NCI-H1105 treated with DMSO at 0.1 percent for 48 hours (cell line): ENCODE results near the gene RFX5.

Source experiments
- DNase-seq: peaks from one replicate; lab custom pipeline; 2025; lab: John Stamatoyannopoulos, UW

Gene RFX5

GRCh38 chr1:151324390-151324930, 22.6 kb downstream of the RFX5 start:
- no peak for DNase-seq

GRCh38 chr1:151318975-151319374, 28.1 kb downstream of the RFX5 start:
- no peak for DNase-seq

DNA sequence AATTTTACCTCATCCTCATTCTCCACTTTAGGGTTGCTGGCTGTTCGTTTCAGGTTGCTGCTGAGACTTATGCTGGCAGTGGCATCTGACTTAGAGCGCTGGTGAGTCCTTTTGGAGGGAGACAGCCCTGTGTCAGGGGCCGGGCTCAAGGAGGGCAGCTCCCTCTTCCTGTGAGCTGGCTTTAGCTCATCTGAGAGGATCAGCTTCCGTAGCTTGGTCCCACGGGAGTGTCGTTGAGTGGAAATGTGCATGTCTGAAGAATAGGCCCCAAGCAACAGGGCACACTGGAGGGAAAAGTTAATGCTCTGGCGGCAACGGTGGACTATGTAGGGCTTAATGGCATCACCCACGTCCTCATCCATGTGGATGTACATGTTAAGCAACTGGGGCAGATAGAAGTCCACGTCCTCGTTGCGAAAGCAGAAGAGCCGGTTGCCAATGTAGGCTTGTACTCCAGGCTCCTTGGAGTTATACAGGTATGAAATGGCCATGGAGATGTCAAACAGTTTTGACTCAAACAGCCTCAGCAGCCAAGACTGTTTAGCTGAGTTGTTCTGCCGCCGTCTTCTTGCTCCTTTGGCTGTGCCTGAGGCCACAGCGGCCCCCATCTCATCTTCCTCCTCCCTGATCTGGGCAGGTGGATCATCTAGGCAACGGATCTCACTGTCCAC, 31.4 kb downstream of the RFX5 start:
- no peak for DNase-seq

- DNase-seq: no peak
These were observed 32.7 kb downstream of the RFX5 start for GRCh38 chr1:151314137-151314875.

DNA sequence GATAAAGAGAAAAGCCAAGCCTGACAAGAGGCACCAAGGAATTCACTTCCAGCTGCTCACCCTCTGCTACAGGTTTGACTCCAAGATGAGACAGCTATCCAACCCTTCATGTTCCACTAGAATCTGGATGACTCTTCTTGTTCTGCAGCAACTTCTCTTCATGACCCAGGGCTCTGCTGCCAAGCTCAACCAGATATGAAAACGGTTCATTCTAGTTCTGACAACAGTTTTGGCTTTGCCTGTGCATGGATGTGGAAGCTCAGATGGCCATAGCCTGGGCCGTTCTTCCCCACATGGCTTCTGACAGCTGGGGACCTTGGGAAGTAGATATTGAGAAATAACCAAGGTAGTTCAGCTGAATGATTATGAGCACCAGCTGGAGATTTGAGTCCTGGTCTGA, 33.6 kb downstream of the RFX5 start:
- no peak for DNase-seq

GRCh38 chr1:151312826-151313225, 34.2 kb downstream of the RFX5 start:
- DNase-seq: no peak

GRCh38 chr1:151312411-151312810, 34.6 kb downstream of the RFX5 start:
- no peak for DNase-seq

GRCh38 chr1:151311589-151312331, 35.3 kb downstream of the RFX5 start:
- no peak for DNase-seq

- DNase-seq: no peak
These were observed 36.0 kb downstream of the RFX5 start for GRCh38 chr1:151311011-151311410.

- no peak for DNase-seq
These were observed 37.2 kb downstream of the RFX5 start for GRCh38 chr1:151309811-151310323.

- no peak for DNase-seq
These were observed 52.1 kb downstream of the RFX5 start for GRCh38 chr1:151294742-151295462.

GRCh38 chr1:151293093-151293492, 54.0 kb downstream of the RFX5 start:
- no peak for DNase-seq

DNA sequence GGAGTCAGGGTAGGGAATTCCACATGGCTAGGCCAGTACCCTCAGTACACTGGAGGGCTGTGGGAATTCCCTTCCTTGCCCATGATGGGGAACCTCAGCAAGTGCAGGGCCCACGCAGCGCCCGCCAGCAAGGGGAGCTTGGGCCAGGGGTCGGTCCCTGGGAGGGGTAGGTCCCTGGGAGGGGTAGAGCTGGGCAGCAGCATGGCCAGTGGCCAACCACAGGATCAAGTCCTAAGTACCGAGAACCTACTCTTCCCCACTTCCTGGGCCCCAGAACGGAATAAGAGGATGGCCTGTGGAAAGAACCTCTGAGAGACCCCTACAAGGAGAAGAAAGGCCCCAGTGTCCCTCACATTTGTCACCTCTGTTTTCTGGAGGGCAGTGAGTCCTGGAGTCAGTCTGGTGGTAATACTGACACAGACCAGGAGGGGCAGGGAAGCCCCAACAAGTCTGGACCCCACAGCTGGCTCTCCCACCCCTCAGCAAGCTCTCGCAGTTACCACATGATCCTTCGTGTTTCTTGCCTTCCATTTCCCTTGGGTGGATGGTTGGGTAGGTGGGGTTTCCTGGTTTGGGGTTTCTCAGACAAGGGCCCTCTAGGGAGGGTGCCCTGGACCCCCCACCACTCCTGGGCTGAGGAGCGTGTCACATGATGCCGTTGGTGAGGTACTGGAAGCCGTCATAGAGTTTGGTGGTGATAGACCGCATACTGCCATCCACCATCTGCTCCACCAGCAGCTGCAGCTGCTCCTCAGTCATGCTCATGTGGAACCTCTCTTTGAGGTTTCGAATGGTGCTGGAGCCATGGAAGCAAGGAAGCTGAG, 54.6 kb downstream of the RFX5 start:
- DNase-seq: no peak

GRCh38 chr1:151290709-151291303, 56.2 kb downstream of the RFX5 start:
- DNase-seq: no peak
